Astrocyte (in vitro differentiated cells and primary cell): ENCODE results near the gene GID8. TPM values are rescaled to one million over a fixed set of nuclear protein-coding genes. Genes with fewer than 3 reads are reported as not detected.

Source experiments
- DNase-seq: peaks from one replicate; pipeline ENCODE4 v3.0.0-alpha.2; 2010; ENCODE audit warnings: low read depth
- FAIRE-seq: peaks from 2 replicates; lab custom pipeline; 2011; peaks lifted over from hg19 to GRCh38; lab: Jason Lieb, UNC
- H2AFZ ChIP-seq: 2 replicates; pipeline ENCODE4 v1.6.0; 2012; ENCODE audit warnings: low read depth, low read length, inconsistent platforms
- H3K27ac ChIP-seq: 2 replicates; pipeline ENCODE4 v1.5.1; 2011; ENCODE audit warnings: low read depth, low read length, inconsistent platforms
- H3K27me3 ChIP-seq: 2 replicates; pipeline ENCODE4 v1.6.0; 2011; ENCODE audit warnings: low read length, inconsistent platforms; ENCODE audit not compliant: insufficient read depth
- H3K36me3 ChIP-seq: 2 replicates; pipeline ENCODE4 v1.5.1; 2011; ENCODE audit warnings: low read length, inconsistent platforms; ENCODE audit not compliant: insufficient read depth
- H3K4me1 ChIP-seq: 2 replicates; pipeline ENCODE4 v1.5.1; 2011; ENCODE audit warnings: low read length, inconsistent platforms; ENCODE audit not compliant: insufficient read depth
- H3K4me2 ChIP-seq: 2 replicates; pipeline ENCODE4 v1.6.0; 2012; ENCODE audit warnings: low read length, inconsistent platforms
- H3K4me3 ChIP-seq: 2 replicates; pipeline ENCODE4 v1.5.1; 2011; ENCODE audit warnings: low read depth, mild to moderate bottlenecking, low read length, inconsistent platforms; ENCODE audit not compliant: insufficient read depth
- H3K79me2 ChIP-seq: 2 replicates; pipeline ENCODE4 v1.6.0; 2012; ENCODE audit warnings: mild to moderate bottlenecking, low read length, inconsistent platforms; ENCODE audit not compliant: insufficient read depth
- H3K9ac ChIP-seq: 2 replicates; pipeline ENCODE4 v1.6.0; 2012; ENCODE audit warnings: mild to moderate bottlenecking, low read length, inconsistent platforms
- H3K9me3 ChIP-seq: 2 replicates; pipeline ENCODE4 v1.5.1; 2012; ENCODE audit warnings: low read depth, mild to moderate bottlenecking, low read length, inconsistent platforms; ENCODE audit not compliant: insufficient read depth
- H4K20me1 ChIP-seq: 2 replicates; pipeline ENCODE4 v1.6.0; 2012; ENCODE audit warnings: low read length, inconsistent platforms; ENCODE audit not compliant: insufficient read depth
- H3K27ac Mint-ChIP-seq: one replicate; pipeline ENCODE4 v1.8.0; 2021; ENCODE audit warnings: mild to moderate bottlenecking, mixed read lengths; ENCODE audit not compliant: unreplicated experiment
- H3K27me3 Mint-ChIP-seq: one replicate; pipeline ENCODE4 v1.8.0; 2021; ENCODE audit warnings: low read depth, mixed read lengths; ENCODE audit not compliant: unreplicated experiment
- H3K36me3 Mint-ChIP-seq: one replicate; pipeline ENCODE4 v1.8.0; 2021; ENCODE audit warnings: low read depth, mixed read lengths; ENCODE audit not compliant: unreplicated experiment
- H3K4me1 Mint-ChIP-seq: one replicate; pipeline ENCODE4 v1.8.0; 2021; ENCODE audit warnings: low read depth, mixed read lengths; ENCODE audit not compliant: unreplicated experiment
- H3K4me3 Mint-ChIP-seq: one replicate; pipeline ENCODE4 v1.8.0; 2021; ENCODE audit warnings: mild to moderate bottlenecking, moderate library complexity, mixed read lengths; ENCODE audit not compliant: unreplicated experiment
- H3K9me3 Mint-ChIP-seq: one replicate; pipeline ENCODE4 v1.8.0; 2021; ENCODE audit warnings: mild to moderate bottlenecking, mixed read lengths; ENCODE audit not compliant: unreplicated experiment
- CTCF ChIP-seq: IDR thresholded peaks from 2 replicates; pipeline ENCODE4 v1.5.1; 2011; ENCODE audit warnings: low read depth, mild to moderate bottlenecking, inconsistent platforms, low read length, moderate library complexity; ENCODE audit not compliant: insufficient read depth
- EZH2 ChIP-seq: IDR thresholded peaks from 2 replicates; pipeline ENCODE4 v1.6.1; 2012; ENCODE audit warnings: mild to moderate bottlenecking, low read length, inconsistent platforms; ENCODE audit not compliant: insufficient read depth
- total RNA-seq: library from RNA; stranded (reverse); gene quantifications from 2 replicates; pipeline ENCODE4 v1.2.1, GENCODE V29; 2021

The GID8 gene
- total RNA-seq, 1 donor from 2014 or later, result 37.1 TPM

DNA sequence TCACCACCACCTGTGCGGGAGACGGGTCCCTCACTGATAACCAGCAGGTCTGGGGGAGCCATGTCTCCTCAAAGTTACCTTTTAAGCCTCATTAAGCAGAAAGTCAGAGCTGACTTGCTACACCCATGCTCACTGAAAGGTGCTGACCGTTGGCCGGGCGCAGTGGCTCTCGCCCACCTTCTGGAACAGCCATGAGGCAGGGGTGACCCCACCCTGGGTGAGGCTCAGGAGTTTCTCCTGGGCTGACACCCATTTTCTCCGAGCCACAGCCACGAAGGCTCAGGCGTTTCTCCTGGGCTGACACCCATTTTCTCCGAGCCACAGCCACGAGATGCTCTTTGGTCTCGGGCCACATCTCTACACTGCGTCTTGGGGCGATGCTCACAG lies 58.6 kb downstream of the GID8 start:
- Histone ChIP-seq H3K4me2 (no peak overlapping the region), H3K36me3 (no peaks in the 10 kb centered on the region), H4K20me1 (no peaks in the 10 kb centered on the region), H2AFZ (no peak overlapping the region), H3K4me3 (no peak overlapping the region), H3K9ac (no peak overlapping the region), H3K27me3 (peaks cover 40% of the 10 kb centered on the region), H3K4me1 (no peaks in the 10 kb centered on the region), H3K9me3 (no peaks in the 10 kb centered on the region), H3K27ac (no peak overlapping the region), H3K79me2 (no peaks in the 10 kb centered on the region)
- H3K9me3 Mint-ChIP-seq, result peaks cover 5% of the 10 kb centered on the region
- peaks cover 84% of the 10 kb centered on the region for H3K27me3 Mint-ChIP-seq
- H3K27ac Mint-ChIP-seq, result no peak overlapping the region
- H3K36me3 Mint-ChIP-seq, result peaks cover 3% of the 10 kb centered on the region
- H3K4me3 Mint-ChIP-seq, result no peak overlapping the region
- no peaks in the 10 kb centered on the region for H3K4me1 Mint-ChIP-seq
- TF ChIP-seq EZH2, result no peak
- no peak for TF ChIP-seq CTCF
- FAIRE-seq (no peak), DNase-seq (no peak)

DNA sequence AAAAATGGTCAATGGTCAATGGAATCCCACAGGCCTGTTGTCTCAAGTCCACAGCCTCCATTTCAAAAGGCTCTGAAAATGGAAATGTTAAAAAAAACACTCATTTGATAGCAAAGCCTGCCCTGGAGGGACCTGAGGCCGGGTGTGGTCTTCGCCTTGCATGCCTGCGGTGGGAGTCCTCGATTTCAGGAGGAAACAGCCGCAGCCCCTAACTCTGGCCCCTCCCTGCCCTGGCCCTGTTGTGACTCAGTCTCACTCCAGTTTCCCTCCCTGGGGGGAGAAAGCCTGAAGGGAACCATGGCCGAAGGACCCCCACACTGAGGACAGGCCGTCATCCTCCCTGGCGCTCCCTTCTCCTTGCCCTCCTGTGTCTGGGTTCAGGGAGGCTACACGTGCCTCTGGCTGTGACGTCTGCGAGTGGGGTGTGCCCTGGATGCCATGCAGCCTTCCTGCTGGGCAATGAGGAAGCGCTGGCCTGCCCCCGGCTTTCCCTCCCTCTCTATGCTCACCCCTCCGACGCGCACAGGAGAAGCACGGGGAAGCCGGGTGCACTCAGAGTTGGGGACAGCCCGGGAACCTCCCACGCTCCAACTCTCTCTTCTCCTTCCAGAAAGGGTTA lies 59.6 kb downstream of the GID8 start:
- Histone ChIP-seq H3K4me3 (no peak overlapping the region), H3K27ac (no peak overlapping the region), H3K79me2 (no peaks in the 10 kb centered on the region), H3K9ac (no peak overlapping the region), H2AFZ (no peak overlapping the region), H3K4me1 (no peaks in the 10 kb centered on the region), H3K4me2 (no peak overlapping the region), H4K20me1 (no peaks in the 10 kb centered on the region), H3K36me3 (no peaks in the 10 kb centered on the region), H3K27me3 (peaks cover 44% of the 10 kb centered on the region), H3K9me3 (no peaks in the 10 kb centered on the region)
- H3K4me1 Mint-ChIP-seq, result no peaks in the 10 kb centered on the region
- no peak for DNase-seq
- no peak overlapping the region for H3K27ac Mint-ChIP-seq
- no peak for FAIRE-seq
- peaks cover 3% of the 10 kb centered on the region for H3K36me3 Mint-ChIP-seq
- TF ChIP-seq CTCF (no peak), EZH2 (no peak)
- peaks cover 5% of the 10 kb centered on the region for H3K9me3 Mint-ChIP-seq
- no peak overlapping the region for H3K4me3 Mint-ChIP-seq
- H3K27me3 Mint-ChIP-seq, result peaks cover 85% of the 10 kb centered on the region

Other genes starting within 250 kb of the GID8 start
- gene NTSR1, start 229.3 kb upstream of the GID8 start, total RNA-seq, result 0.10 and 0.16 TPM in 2 replicates
- gene MRGBP, start 141.7 kb upstream of the GID8 start, total RNA-seq, result 18.7 and 19.3 TPM in 2 replicates
- 93.4 and 96.5 TPM in 2 replicates for gene OGFR, start 133.3 kb upstream of the GID8 start, total RNA-seq
- 43.0 and 54.3 TPM in 2 replicates for gene COL9A3, start 121.1 kb upstream of the GID8 start, total RNA-seq
- 11.0 and 13.5 TPM in 2 replicates for gene TCFL5, start 76.3 kb upstream of the GID8 start, total RNA-seq
- gene DIDO1, start 11.6 kb upstream of the GID8 start, total RNA-seq, result 39.0 and 39.2 TPM in 2 replicates
- gene SLC17A9, start 14.6 kb downstream of the GID8 start, total RNA-seq, result 11.6 and 12.4 TPM in 2 replicates
- not detected in 2 replicates for gene BHLHE23, start 68.8 kb downstream of the GID8 start, total RNA-seq